AG04449 (cell line): ENCODE data around the gene CAVIN1.

Experiments used
- CTCF ChIA-PET: fragments of 350-600 bp; formaldehyde crosslinking; extraction: SDS; loops from one replicate; lab custom pipeline; 2021; ENCODE audit warnings: antibody characterized with exemption; lab: Yijun Ruan, JAX
- POLR2A ChIA-PET: fragments of 400-600, 350-600 bp; formaldehyde crosslinking; extraction: SDS; loops from one replicate; lab custom pipeline; 2020; ENCODE audit warnings: antibody characterized with exemption, inconsistent platforms; lab: Yijun Ruan, JAX
- DNase-seq: peaks from one replicate; pipeline ENCODE4 v3.0.0-alpha.2; 2010; ENCODE audit warnings: low read depth, low spot score
- H3K4me3 ChIP-seq: 2 replicates; pipeline ENCODE4 v1.5.1; 2011; ENCODE audit warnings: low read depth, mild to moderate bottlenecking, control low read depth, low read length
- TF ChIP-seq, protein P1 (sequence below): IDR thresholded peaks from one replicate; pipeline ENCODE4 v1.5.1; 2011; ENCODE audit warnings: mild to moderate bottlenecking, moderate library complexity, low read length, control low read depth, inconsistent platforms; ENCODE audit not compliant: insufficient read depth; ENCODE audit errors: missing control alignments

CAVIN1 gene

DNA sequence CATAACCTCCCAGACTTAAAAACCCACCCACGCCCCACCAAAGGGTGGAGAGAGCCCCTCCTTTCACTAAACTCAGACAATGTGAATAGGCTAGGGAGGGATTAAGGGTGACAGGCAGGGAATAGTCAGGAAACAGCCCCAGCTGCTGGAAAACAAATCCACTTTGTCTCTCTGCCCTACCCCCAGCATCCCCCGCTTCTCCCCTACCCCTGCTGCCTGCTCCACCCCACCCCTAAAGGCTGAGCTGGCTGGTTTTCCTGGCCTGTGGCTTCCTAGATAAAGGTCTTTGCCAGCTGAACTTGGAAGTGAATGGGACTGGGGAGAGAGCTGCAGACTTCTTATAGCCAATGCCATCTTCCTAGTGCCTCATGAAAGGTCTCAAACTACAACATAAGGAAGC is 15.0 kb downstream of the CAVIN1 start:
- no peak for DNase-seq
- POLR2A ChIA-PET, result interaction anchor here (1.0 to 2.9 kb wide), 2 partner anchors 15 to 16 kb away, joined by 3 to 15 read pairs; partner anchors contain the start of gene CAVIN1
- TF ChIP-seq, protein P1, sequence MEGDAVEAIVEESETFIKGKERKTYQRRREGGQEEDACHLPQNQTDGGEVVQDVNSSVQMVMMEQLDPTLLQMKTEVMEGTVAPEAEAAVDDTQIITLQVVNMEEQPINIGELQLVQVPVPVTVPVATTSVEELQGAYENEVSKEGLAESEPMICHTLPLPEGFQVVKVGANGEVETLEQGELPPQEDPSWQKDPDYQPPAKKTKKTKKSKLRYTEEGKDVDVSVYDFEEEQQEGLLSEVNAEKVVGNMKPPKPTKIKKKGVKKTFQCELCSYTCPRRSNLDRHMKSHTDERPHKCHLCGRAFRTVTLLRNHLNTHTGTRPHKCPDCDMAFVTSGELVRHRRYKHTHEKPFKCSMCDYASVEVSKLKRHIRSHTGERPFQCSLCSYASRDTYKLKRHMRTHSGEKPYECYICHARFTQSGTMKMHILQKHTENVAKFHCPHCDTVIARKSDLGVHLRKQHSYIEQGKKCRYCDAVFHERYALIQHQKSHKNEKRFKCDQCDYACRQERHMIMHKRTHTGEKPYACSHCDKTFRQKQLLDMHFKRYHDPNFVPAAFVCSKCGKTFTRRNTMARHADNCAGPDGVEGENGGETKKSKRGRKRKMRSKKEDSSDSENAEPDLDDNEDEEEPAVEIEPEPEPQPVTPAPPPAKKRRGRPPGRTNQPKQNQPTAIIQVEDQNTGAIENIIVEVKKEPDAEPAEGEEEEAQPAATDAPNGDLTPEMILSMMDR, result no peak
- CTCF ChIA-PET, result interaction anchor here (1.8 to 8.9 kb wide), 5 partner anchors 12 to 119 kb away, joined by 6 to 54 read pairs (median 15); no protein-coding TSS in a partner anchor
- H3K4me3 ChIP-seq, result no peak overlapping the region

GRCh38 chr17:42407289-42407836 is 15.7 kb downstream of the CAVIN1 start:
- DNase-seq, result no peak
- POLR2A ChIA-PET, result interaction anchor here (0.7 to 2.9 kb wide), 3 partner anchors 16 to 111 kb away, joined by 3 to 15 read pairs (median 3); partner anchors contain the start of gene CAVIN1
- CTCF ChIA-PET, result interaction anchor here (1.0 to 8.9 kb wide), 17 partner anchors 9 to 185 kb away, joined by 3 to 54 read pairs (median 6); partner anchors contain the start of gene STAT3
- no peak overlapping the region for H3K4me3 ChIP-seq
- TF ChIP-seq, protein P1, result no peak

DNA sequence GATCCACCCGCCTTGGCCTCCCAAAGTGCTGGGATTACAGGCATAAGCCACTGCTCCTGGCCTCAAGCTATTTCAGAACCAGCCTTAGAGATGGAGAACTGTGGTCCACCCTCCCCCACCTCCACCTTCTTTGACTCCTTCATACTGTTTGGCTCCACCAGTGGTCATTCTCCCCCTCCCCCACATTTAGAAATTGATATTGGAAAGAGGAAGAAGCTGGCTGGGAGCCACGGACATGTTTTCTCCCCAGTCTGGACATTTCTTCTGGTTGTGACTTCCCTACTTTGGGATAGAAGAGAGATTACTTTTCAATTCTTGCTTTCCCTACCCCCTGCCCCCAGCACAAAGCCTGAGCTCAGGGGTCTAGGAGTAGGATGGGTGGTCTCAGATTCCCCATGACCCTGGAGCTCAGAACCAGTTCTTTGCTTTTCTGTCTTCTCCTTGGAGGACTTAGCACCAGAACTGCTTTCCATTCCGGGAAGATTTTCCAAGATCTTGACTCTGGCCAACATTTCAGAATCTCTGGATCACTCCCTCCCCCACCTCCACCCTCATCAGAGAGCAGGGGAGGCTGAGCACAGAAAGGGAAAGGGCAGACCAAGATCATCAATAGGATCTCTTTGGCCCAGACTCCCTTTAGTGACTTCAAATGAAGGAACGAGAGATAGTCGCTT is 16.3 kb downstream of the CAVIN1 start:
- CTCF ChIA-PET, result interaction anchor here (1.0 to 8.9 kb wide), 20 partner anchors 8 to 184 kb away, joined by 3 to 54 read pairs (median 6); partner anchors contain the start of gene STAT3

GRCh38 chr17:42405963-42406495 is 17.0 kb downstream of the CAVIN1 start:
- TF ChIP-seq, protein P1, result peak; percentile 72
- no peak for DNase-seq
- no peak overlapping the region for H3K4me3 ChIP-seq
- CTCF ChIA-PET, result interaction anchor here (0.9 to 8.9 kb wide), 22 partner anchors 7 to 184 kb away, joined by 3 to 54 read pairs (median 6); partner anchors contain the start of genes NAGLU and STAT3
- POLR2A ChIA-PET, result interaction anchor here (0.9 to 2.9 kb wide), 3 partner anchors 17 to 97 kb away, joined by 4 to 15 read pairs (median 4); partner anchors contain the start of genes CAVIN1 and STAT3

More for the DNA sequence above, 16.3 kb downstream of the CAVIN1 start:
- TF ChIP-seq, protein P1, result no peak
- DNase-seq, result no peak
- no peak overlapping the region for H3K4me3 ChIP-seq
- POLR2A ChIA-PET, result interaction anchor here (0.7 to 2.9 kb wide), 4 partner anchors 15 to 111 kb away, joined by 3 to 15 read pairs (median 4); partner anchors contain the start of gene CAVIN1

DNA sequence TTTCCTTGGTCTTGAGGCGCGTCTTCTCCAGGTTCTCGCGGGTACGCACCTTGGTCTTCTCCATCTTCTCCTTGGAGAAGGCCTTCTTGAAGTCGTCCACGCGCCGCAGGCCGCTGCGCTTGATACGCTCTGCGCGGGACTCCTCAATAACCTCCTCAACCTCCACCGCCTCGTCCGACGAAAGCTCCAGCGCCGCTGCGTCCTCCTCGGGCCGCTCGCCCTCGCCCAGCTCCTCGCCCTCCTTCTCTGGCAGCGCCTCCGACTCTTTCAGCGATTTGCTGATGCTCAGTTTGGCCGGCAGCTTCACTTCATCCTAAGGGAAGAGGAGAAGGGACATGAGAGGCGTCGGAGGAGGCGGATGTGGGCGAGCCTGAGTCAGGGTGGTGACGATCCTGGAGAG is 18.0 kb downstream of the CAVIN1 start:
- TF ChIP-seq, protein P1, result no peak
- DNase-seq, result no peak
- H3K4me3 ChIP-seq, result no peak overlapping the region
- ChIA-PET POLR2A (interaction anchor here (1.4 kb wide), 1 partner anchor 17 kb away, joined by 4 read pairs; the partner anchor contains the start of gene STAT3), CTCF (interaction anchor here (1.4 to 8.9 kb wide), 10 partner anchors 9 to 131 kb away, joined by 3 to 54 read pairs (median 9); partner anchors contain the start of gene NAGLU)
